ENCODE measurements around the gene ITGA3. TPM values are rescaled to one million over a fixed set of nuclear protein-coding genes. Genes with fewer than 3 reads are reported as not detected.

The ITGA3 gene
- polyA plus RNA-seq, 1 of the 3 experiments (the other 2 are of a cell fraction): 766 TPM

- no peak for TF ChIP-seq ZBTB33 (IDR thresholded peaks at IDR 0.05; ENCODE audit: borderline replicate concordance, low read depth)
- TF ChIP-seq SMC3 (IDR thresholded peaks at IDR 0.05; ENCODE audit: low read depth, low read length): peak; percentile 100
- TF ChIP-seq USF2 (IDR thresholded peaks at IDR 0.05; ENCODE audit: borderline replicate concordance, low read depth, low read length): 0 out of 2 replicates have a peak, but pooled peaks have one; percentile 16
- peak; percentile 84 for TF ChIP-seq PBX3 (IDR thresholded peaks at IDR 0.05)
- peak; percentile 79; the same call in 1 of the 2 replicates for TF ChIP-seq MAX (IDR thresholded peaks at IDR 0.05; ENCODE audit: low read depth)
- no peak for TF ChIP-seq FOXM1 (IDR thresholded peaks at IDR 0.05; ENCODE audit: low read depth)
- TF ChIP-seq TEAD4 (IDR thresholded peaks at IDR 0.05; ENCODE audit: borderline replicate concordance, insufficient read depth): no peak
- TF ChIP-seq RCOR1 (IDR thresholded peaks at IDR 0.05; ENCODE audit: low read length): no peak
- TF ChIP-seq FOSL2 (IDR thresholded peaks at IDR 0.05; ENCODE audit: borderline replicate concordance, low read depth): no peak
- 0 out of 2 replicates have a peak, but pooled peaks have one; percentile 43 for TF ChIP-seq RFX5 (IDR thresholded peaks at IDR 0.05; ENCODE audit: low read length)
- no peak for TF ChIP-seq ELF1 (IDR thresholded peaks at IDR 0.05)
- no peak for TF ChIP-seq IRF3 (IDR thresholded peaks at IDR 0.05; ENCODE audit: low read depth, low read length)
- TF ChIP-seq TAF1 (IDR thresholded peaks at IDR 0.05; ENCODE audit: borderline replicate concordance, low read depth, low read length): peak; percentile 14; the same call in 1 of the 2 replicates
- TF ChIP-seq MXI1 (IDR thresholded peaks at IDR 0.05; ENCODE audit: low read depth, low read length): no peak; the same call in 1 of the 2 replicates
- TF ChIP-seq GABPA (IDR thresholded peaks at IDR 0.05; ENCODE audit: low read depth): no peak
- peak; percentile 100 for TF ChIP-seq CTCF (IDR thresholded peaks at IDR 0.05)
- no peak for TF ChIP-seq USF1 (IDR thresholded peaks at IDR 0.05; ENCODE audit: borderline replicate concordance, low read depth)
- no peak for TF ChIP-seq EZH2phosphoT487 (IDR thresholded peaks at IDR 0.05; ENCODE audit: borderline replicate concordance, low read depth)
- 0 out of 2 replicates have a peak, but pooled peaks have one; percentile 30 for TF ChIP-seq YY1 (IDR thresholded peaks at IDR 0.05; ENCODE audit: low read depth)
- peak; percentile 40; the same call in 1 of the 2 replicates for TF ChIP-seq SIN3A (IDR thresholded peaks at IDR 0.05; ENCODE audit: borderline replicate concordance, low read depth, low read length)
- peak; percentile 95 for TF ChIP-seq RAD21 (IDR thresholded peaks at IDR 0.05; ENCODE audit: low read length)
- TF ChIP-seq RXRA (IDR thresholded peaks at IDR 0.05; ENCODE audit: borderline replicate concordance, low read depth): no peak
- peak; percentile 52 for TF ChIP-seq CHD2 (IDR thresholded peaks at IDR 0.05; ENCODE audit: low read length, partially characterized antibody)
- no peak for TF ChIP-seq FOXJ3 (CRISPR knock-in tag; IDR thresholded peaks at IDR 0.05)
Observed at GRCh38 chr17:50026837-50027171, 29.1 kb upstream of the ITGA3 start (continued).
